ENCODE results near the gene MPPED2.

DNA sequence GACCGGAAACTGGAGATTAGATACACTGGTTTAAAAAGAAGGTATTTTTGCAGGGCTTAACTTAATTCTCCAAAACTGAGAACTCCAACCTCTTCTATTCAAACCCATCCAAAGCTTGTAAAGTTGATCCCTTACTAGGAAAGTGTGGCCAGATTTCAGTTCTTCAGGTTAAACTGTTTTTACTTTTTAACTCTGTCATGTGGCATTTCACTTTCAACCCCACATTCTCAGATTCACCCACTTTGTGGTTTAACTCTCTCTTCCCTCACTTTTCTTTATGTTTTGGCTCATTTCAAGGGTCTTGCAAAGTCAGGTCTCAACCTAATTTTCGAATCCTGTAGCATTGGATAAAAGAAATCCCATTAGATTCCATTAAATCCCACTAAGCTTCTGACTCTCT is 75.4 kb downstream of the MPPED2 start:
- TF ChIP-seq POLR2A (IDR thresholded peaks at IDR 0.05; ENCODE audit: low read depth, low read length) (no peak), TAF1 (IDR thresholded peaks at IDR 0.05; ENCODE audit: borderline replicate concordance, low read depth, low read length) (no peak), POLR2AphosphoS5 (IDR thresholded peaks at IDR 0.05; ENCODE audit: low read depth, low read length) (no peak)

All from GM12892 (cell line).